RWPE2 (cell line): Measurements from ENCODE around the gene ITGAE.

Experiments used
- ATAC-seq: fragments of 200-7000 bp; cut with Tn5 transposase; 3 replicates; pipeline ENCODE4 v1.9.1; 2021; ENCODE audit warnings: low read depth
- DNase-seq: peaks from one replicate; pipeline ENCODE4 v3.0.0-alpha.2; 2020; ENCODE audit warnings: low spot score
- H3K27ac ChIP-seq: fragments of 450-650 bp; 2 replicates; pipeline ENCODE4 v1.5.1; 2017; ENCODE audit warnings: mild to moderate bottlenecking; ENCODE audit not compliant: poor library complexity, severe bottlenecking
- H3K27me3 ChIP-seq: fragments of 250-450 bp; sonication (Bioruptor Pico); 2 replicates; pipeline ENCODE4 v1.5.1; 2021; ENCODE audit warnings: mild to moderate bottlenecking, moderate library complexity; ENCODE audit not compliant: insufficient read depth, poor library complexity, severe bottlenecking
- H3K36me3 ChIP-seq: fragments of 250-450 bp; sonication (Bioruptor Pico); 2 replicates; pipeline ENCODE4 v1.5.1; 2020; ENCODE audit warnings: low read depth, mild to moderate bottlenecking, moderate library complexity
- H3K4me1 ChIP-seq: fragments of 250-450 bp; sonication (Bioruptor Pico); 2 replicates; pipeline ENCODE4 v1.5.1; 2021; ENCODE audit warnings: mild to moderate bottlenecking, moderate library complexity; ENCODE audit not compliant: insufficient read depth, poor library complexity, severe bottlenecking
- H3K4me3 ChIP-seq: fragments of 250-450 bp; sonication (Bioruptor Pico); 2 replicates; pipeline ENCODE4 v1.5.1; 2021; ENCODE audit warnings: mild to moderate bottlenecking, moderate library complexity; ENCODE audit not compliant: severe bottlenecking
- H3K9me3 ChIP-seq: fragments of 250-450 bp; sonication (Bioruptor Pico); 2 replicates; pipeline ENCODE4 v1.5.1; 2021; ENCODE audit warnings: mild to moderate bottlenecking, moderate library complexity; ENCODE audit not compliant: severe bottlenecking
- TF ChIP-seq, protein P1 (sequence below): fragments of 450-650 bp; IDR thresholded peaks from one replicate; pipeline ENCODE4 v1.5.1; 2017; ENCODE audit warnings: mild to moderate bottlenecking, moderate library complexity; ENCODE audit not compliant: poor library complexity, severe bottlenecking

The ITGAE gene

DNA sequence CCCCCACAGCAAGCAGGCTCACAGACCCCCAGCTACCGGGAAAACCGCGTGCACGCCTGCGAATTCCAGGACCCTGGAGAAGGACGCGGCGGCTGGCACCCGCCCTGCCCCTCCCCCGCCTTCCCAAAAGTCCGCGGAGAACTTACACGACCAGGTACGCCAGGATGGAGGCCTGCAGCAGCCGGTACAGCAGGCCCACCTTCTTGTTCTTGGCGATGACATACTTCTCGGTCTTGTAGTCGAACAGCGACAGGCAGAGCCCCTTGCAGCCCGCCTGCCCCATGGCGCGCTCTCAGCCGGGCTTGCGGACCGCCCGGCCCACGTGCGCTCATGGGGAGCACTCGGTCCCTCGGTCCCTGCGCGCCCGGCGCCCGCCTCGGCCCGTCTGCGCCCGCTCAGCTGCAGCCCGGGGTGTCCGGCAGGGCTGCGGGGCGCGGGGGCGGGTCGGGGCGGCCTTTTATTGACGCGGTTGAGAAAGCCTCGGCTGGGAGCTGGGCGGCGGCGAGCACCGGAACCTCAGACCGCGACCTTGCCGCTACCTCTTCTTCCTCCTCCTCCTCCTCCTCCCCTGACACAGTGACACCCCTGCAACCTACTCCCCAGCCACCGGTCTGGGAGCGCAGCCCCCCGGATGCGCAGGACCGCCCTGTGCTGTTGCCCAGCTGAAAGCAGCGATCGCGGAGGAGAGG lies 105.1 kb downstream of the ITGAE start, which contains the start of gene P2RX5:
TSS of gene P2RX5 (minus strand) at position 433 of the 689 bp plus-strand sequence. CDS start at position 283, 150 bp downstream.
- no peak for DNase-seq
- Histone ChIP-seq H3K27me3 (no peaks in the 10 kb centered on the region), H3K4me3 (peak within 1 kb of the TSS; percentile 34), H3K4me1 (no peaks in the 10 kb centered on the region), H3K36me3 (no peaks in the 10 kb centered on the region), H3K9me3 (peaks cover 4% of the 10 kb centered on the region), H3K27ac (no peak within 1 kb of the TSS)
- peak; percentile 60 for ATAC-seq
- TF ChIP-seq, protein P1, sequence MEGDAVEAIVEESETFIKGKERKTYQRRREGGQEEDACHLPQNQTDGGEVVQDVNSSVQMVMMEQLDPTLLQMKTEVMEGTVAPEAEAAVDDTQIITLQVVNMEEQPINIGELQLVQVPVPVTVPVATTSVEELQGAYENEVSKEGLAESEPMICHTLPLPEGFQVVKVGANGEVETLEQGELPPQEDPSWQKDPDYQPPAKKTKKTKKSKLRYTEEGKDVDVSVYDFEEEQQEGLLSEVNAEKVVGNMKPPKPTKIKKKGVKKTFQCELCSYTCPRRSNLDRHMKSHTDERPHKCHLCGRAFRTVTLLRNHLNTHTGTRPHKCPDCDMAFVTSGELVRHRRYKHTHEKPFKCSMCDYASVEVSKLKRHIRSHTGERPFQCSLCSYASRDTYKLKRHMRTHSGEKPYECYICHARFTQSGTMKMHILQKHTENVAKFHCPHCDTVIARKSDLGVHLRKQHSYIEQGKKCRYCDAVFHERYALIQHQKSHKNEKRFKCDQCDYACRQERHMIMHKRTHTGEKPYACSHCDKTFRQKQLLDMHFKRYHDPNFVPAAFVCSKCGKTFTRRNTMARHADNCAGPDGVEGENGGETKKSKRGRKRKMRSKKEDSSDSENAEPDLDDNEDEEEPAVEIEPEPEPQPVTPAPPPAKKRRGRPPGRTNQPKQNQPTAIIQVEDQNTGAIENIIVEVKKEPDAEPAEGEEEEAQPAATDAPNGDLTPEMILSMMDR, result no peak

DNA sequence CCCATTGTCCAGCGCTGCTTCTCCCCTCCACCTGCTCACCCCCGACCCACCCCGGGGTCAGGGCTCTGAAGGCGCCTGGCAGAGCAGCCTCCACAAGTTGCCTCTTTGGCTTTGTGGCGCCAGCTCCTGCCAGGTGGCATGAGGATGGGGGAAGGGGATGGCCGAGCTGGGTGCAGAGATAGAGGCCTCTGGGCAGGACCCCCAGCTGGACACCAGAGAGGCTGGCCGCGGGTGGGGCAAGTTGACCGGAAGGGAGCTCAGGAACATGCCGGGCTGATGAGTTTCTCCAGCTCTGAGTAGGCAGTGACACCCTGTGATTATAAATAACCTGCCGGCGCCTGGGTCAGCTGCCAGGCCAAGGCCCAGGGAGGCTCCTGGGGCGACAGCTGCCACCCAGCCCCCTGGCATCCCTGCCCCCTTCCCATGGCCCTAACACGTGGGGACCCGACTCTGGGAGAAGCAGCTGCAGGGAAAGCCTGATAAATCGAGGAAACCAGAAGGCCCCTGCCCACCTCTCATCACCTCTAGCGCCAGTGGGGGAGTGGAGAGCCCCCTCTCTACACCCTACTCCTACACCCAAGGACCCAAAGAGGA lies 105.8 kb downstream of the ITGAE start:
- peaks cover 4% of the 10 kb centered on the region for H3K9me3 ChIP-seq
- H3K4me1 ChIP-seq, result no peaks in the 10 kb centered on the region
- ATAC-seq (peak; percentile 50), DNase-seq (no peak)
- H3K36me3 ChIP-seq, result no peaks in the 10 kb centered on the region
- H3K4me3 ChIP-seq, result peak overlapping the region; percentile 34
- TF ChIP-seq, protein P1, result no peak
- no peaks in the 10 kb centered on the region for H3K27me3 ChIP-seq
- H3K27ac ChIP-seq, result no peak overlapping the region

DNA sequence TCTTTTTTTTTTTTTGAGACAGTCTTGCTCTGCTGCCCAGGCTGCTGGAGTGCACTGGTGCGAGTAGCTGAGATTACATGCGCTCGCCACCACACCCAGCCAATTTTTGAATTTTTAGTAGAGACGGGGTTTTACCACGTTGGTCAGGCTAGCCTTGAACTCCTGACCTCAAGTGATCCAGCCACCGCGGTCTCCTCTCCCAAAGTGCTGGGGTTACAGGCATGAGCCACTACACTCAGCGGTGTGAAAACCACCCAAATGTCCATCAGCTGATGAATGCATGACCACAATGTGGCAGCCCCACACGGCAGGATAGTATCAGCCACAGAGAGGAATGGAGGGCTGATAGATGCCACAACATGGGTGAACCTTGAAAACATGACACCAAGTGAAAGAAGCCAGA lies 107.2 kb downstream of the ITGAE start:
- TF ChIP-seq, protein P1, result no peak
- peaks cover 4% of the 10 kb centered on the region for H3K9me3 ChIP-seq
- H3K36me3 ChIP-seq, result no peaks in the 10 kb centered on the region
- no peak overlapping the region for H3K27ac ChIP-seq
- no peaks in the 10 kb centered on the region for H3K4me1 ChIP-seq
- no peak overlapping the region for H3K4me3 ChIP-seq
- no peak for ATAC-seq
- no peaks in the 10 kb centered on the region for H3K27me3 ChIP-seq
- no peak for DNase-seq

DNA sequence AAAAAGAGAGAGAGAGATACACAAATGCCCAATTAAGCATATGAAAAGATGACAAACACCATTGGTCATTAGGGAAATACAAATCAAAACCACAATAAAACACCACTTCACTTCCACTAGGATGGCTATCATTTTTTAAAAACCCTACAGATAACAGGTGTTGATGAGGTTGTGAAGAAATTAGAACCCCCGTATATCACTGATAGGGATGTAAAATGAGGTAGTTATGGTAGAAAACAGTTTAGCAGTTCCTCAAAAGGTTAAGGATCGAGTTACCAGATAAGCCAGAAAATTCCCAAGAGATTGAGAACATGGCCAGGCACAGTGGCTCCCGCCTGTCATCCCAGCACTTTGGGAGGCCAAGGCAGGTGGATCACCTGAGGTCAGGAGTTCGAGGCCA lies 107.8 kb downstream of the ITGAE start:
- H3K9me3 ChIP-seq, result peaks cover 1% of the 10 kb centered on the region
- no peaks in the 10 kb centered on the region for H3K4me1 ChIP-seq
- ATAC-seq (no peak), DNase-seq (no peak)
- no peaks in the 10 kb centered on the region for H3K36me3 ChIP-seq
- no peaks in the 10 kb centered on the region for H3K27me3 ChIP-seq
- no peak overlapping the region for H3K4me3 ChIP-seq
- H3K27ac ChIP-seq, result no peak overlapping the region
- TF ChIP-seq, protein P1, result no peak

DNA sequence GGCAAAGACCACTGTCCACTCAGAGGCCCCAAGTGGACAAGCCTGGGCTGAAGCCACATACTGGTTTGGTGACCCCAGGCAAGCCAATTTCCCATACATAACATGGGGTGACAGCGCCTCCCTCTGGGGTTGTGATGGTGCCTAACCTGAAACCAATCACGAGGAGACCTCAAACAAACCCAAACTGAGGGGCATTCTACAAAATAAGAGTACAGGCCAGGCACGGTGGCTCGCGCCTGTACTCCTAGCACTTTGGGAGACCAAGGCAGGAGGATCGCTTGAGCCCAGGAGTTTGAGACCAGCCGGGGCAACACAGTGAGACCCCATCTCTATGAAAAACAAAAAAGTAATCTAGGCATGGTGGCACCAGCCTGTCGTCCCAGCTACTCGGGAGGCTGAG lies 108.6 kb downstream of the ITGAE start:
- DNase-seq (no peak), ATAC-seq (no peak)
- no peaks in the 10 kb centered on the region for H3K36me3 ChIP-seq
- H3K4me1 ChIP-seq, result no peaks in the 10 kb centered on the region
- H3K9me3 ChIP-seq, result no peaks in the 10 kb centered on the region
- H3K4me3 ChIP-seq, result no peak overlapping the region
- H3K27ac ChIP-seq, result no peak overlapping the region
- H3K27me3 ChIP-seq, result no peaks in the 10 kb centered on the region
- TF ChIP-seq, protein P1, result no peak
